ENCODE results near the gene CARMIL1. TPM values are rescaled to one million over a fixed set of nuclear protein-coding genes. Genes with fewer than 3 reads are reported as not detected.

Gene CARMIL1
- total RNA-seq, 2 experiments from 2014 or later, result 3.6 to 4.1 TPM

GRCh38 chr6:25342802-25343201, 63.6 kb downstream of the CARMIL1 start:
- Mint-ChIP-seq H3K27ac (no peak overlapping the region), H3K36me3 (ENCODE audit: low read depth) (no peaks in the 10 kb centered on the region), H3K27me3 (no peaks in the 10 kb centered on the region), H3K4me1 (ENCODE audit: low read depth) (peaks cover 8% of the 10 kb centered on the region), H3K4me3 (no peak overlapping the region), H3K9me3 (no peaks in the 10 kb centered on the region)
- intact Hi-C loops (cut with micrococcal nuclease), result no loop called here
- ATAC-seq, result no peak
- ChIA-PET CTCF (interaction anchor here (1.1 to 1.3 kb wide), 2 partner anchors 27 to 77 kb away, joined by 4 read pairs; no protein-coding TSS in a partner anchor), POLR2A (no interaction called here)
- TF ChIP-seq CTCF (IDR thresholded peaks at IDR 0.05), result no peak
- no peak for DNase-seq

GRCh38 chr6:25343984-25344383, 64.8 kb downstream of the CARMIL1 start:
- POLR2A ChIA-PET, result no interaction called here
- no peak for DNase-seq
- CTCF ChIA-PET, result no interaction called here
- no peak for TF ChIP-seq CTCF (IDR thresholded peaks at IDR 0.05)
- peak; percentile 42 for ATAC-seq
- Mint-ChIP-seq H3K4me3 (no peak overlapping the region), H3K27me3 (no peaks in the 10 kb centered on the region), H3K9me3 (no peaks in the 10 kb centered on the region), H3K36me3 (ENCODE audit: low read depth) (no peaks in the 10 kb centered on the region), H3K27ac (no peak overlapping the region), H3K4me1 (ENCODE audit: low read depth) (peaks cover 9% of the 10 kb centered on the region)
- intact Hi-C loops (cut with micrococcal nuclease), result no loop called here

DNA sequence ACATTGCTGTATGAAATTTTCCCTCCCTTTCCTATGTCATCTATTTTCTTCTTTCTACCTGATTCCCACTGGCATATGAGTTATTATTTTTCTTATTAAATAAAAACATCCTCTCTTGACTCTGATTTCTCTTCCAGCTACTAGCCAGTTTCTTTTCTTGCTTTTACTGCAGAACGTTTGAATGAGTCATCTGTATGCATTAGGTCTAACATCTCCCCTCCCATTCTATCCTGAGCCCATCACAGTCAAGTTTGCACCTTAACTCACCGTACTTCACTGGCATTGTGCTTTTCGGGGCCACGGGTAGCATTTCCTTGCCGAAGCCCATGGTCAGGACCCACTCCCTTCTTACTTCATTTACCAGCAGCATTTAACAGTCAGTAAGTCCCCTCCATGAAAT, 65.7 kb downstream of the CARMIL1 start:
- no peaks in the 10 kb centered on the region for H3K9me3 Mint-ChIP-seq
- DNase-seq (no peak), ATAC-seq (peak; percentile 47)
- H3K36me3 Mint-ChIP-seq (ENCODE audit: low read depth), result no peaks in the 10 kb centered on the region
- ChIA-PET POLR2A (no interaction called here), CTCF (interaction anchor here (1.0 kb wide), 1 partner anchor 11 kb away, joined by 3 read pairs; no protein-coding TSS in a partner anchor)
- no peaks in the 10 kb centered on the region for H3K27me3 Mint-ChIP-seq
- H3K27ac Mint-ChIP-seq, result no peak overlapping the region
- H3K4me1 Mint-ChIP-seq (ENCODE audit: low read depth), result peaks cover 9% of the 10 kb centered on the region
- no peak for TF ChIP-seq CTCF (IDR thresholded peaks at IDR 0.05)
- intact Hi-C loops (cut with micrococcal nuclease), result no loop called here
- no peak overlapping the region for H3K4me3 Mint-ChIP-seq

DNA sequence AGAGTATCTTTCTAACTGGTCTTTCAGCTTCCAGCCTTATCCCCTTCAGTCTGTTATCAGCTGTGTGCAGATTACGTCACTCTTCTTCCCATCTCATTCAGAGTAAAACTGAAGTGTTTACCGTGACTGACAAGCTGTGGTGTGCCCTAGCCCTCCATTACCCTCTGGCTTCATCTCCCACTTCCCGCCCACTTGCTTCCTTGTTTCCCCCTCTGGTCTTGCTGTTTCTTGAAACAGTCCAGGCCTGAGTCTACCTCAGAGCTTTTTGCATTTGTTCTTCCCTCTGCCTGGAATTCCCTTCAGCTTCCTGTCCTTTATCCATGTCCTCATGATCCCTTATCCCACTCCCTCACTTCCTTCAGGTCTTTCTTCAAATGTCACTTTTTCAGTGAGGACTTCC, 66.9 kb downstream of the CARMIL1 start:
- Mint-ChIP-seq H3K9me3 (no peaks in the 10 kb centered on the region), H3K27ac (no peak overlapping the region), H3K4me3 (no peak overlapping the region), H3K36me3 (ENCODE audit: low read depth) (no peaks in the 10 kb centered on the region), H3K27me3 (no peaks in the 10 kb centered on the region), H3K4me1 (ENCODE audit: low read depth) (peaks cover 8% of the 10 kb centered on the region)
- DNase-seq, result no peak
- intact Hi-C loops (cut with micrococcal nuclease), result no loop called here
- POLR2A ChIA-PET, result interaction anchor here (0.9 kb wide), 1 partner anchor 19 kb away, joined by 3 read pairs; no protein-coding TSS in a partner anchor
- no peak for ATAC-seq
- CTCF ChIA-PET, result interaction anchor here (0.9 to 1.5 kb wide), 4 partner anchors 10 to 80 kb away, joined by 3 to 6 read pairs (median 4); no protein-coding TSS in a partner anchor
- no peak for TF ChIP-seq CTCF (IDR thresholded peaks at IDR 0.05)

- no peak overlapping the region for H3K27ac Mint-ChIP-seq
- peaks cover 15% of the 10 kb centered on the region for H3K4me1 Mint-ChIP-seq (ENCODE audit: low read depth)
- no peak overlapping the region for H3K4me3 Mint-ChIP-seq
- POLR2A ChIA-PET, result no interaction called here
- H3K9me3 Mint-ChIP-seq, result no peaks in the 10 kb centered on the region
- H3K27me3 Mint-ChIP-seq, result no peaks in the 10 kb centered on the region
- ATAC-seq (no peak), DNase-seq (no peak)
- intact Hi-C loops (cut with micrococcal nuclease), result no loop called here
- CTCF ChIA-PET, result interaction anchor here (0.9 to 1.8 kb wide), 4 partner anchors 14 to 127 kb away, joined by 3 to 4 read pairs (median 3); no protein-coding TSS in a partner anchor
- H3K36me3 Mint-ChIP-seq (ENCODE audit: low read depth), result no peaks in the 10 kb centered on the region
- no peak for TF ChIP-seq CTCF (IDR thresholded peaks at IDR 0.05)
Measured at GRCh38 chr6:25350573-25350972, 71.4 kb downstream of the CARMIL1 start.

All from activated CD8-positive, alpha-beta T cell treated with anti-CD3 and anti-CD28 coated beads for 36 hours (primary cell).